GM15510 (cell line): Measurements from ENCODE around the gene AK8.
A peak's percentile ranks its signal among the peaks of the same experiment; 100 is the strongest.

Experiments used
- POLR2A ChIP-seq: IDR thresholded peaks from 3 replicates; pipeline ENCODE4 v1.6.1; 2011; ENCODE audit warnings: borderline replicate concordance; ENCODE audit not compliant: insufficient read length; ENCODE audit errors: extremely low read depth

AK8 gene

DNA sequence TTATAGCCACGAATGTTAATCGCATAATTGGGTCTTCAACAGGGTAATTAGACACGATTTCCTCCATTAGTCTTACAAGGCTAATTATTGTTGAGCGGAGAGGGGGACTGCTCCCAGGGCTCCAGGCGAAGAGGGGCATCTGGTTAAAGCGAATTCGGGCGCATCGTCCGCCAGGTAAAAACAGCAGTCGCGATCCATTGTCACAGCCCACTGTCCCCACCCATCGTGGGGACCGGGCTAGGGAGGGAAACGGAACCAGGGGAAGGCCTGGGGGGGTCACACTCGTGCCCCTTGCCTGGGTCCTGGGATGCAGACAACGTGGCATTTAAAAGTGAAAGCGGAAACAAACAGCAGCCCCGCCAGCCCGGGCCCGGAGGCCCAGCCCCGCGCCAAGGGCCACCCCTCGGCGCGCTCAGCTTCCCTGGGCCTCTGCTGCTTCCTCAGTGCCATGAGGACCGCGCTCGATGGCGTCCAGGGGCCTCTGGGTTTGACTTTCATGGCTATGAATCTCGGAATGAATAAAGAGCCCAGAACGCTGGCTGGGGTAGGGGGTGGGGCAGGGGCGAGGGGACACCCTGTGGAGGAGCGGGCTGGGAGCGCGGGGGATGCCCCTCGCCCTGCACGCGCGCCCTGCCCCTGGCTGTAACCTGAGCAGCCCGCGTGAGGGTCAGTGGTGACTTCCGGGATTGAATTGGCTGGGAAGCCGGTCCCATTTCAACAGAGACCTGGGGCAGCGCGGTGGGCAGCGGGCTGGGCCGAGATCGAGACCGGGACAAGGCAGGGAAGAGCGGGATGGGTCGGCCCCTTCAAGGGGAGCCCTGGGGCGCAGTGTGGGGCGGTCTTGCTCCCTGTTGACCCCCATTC is 107.9 kb downstream of the AK8 start:
- TF ChIP-seq POLR2A: peak; percentile 73

DNA sequence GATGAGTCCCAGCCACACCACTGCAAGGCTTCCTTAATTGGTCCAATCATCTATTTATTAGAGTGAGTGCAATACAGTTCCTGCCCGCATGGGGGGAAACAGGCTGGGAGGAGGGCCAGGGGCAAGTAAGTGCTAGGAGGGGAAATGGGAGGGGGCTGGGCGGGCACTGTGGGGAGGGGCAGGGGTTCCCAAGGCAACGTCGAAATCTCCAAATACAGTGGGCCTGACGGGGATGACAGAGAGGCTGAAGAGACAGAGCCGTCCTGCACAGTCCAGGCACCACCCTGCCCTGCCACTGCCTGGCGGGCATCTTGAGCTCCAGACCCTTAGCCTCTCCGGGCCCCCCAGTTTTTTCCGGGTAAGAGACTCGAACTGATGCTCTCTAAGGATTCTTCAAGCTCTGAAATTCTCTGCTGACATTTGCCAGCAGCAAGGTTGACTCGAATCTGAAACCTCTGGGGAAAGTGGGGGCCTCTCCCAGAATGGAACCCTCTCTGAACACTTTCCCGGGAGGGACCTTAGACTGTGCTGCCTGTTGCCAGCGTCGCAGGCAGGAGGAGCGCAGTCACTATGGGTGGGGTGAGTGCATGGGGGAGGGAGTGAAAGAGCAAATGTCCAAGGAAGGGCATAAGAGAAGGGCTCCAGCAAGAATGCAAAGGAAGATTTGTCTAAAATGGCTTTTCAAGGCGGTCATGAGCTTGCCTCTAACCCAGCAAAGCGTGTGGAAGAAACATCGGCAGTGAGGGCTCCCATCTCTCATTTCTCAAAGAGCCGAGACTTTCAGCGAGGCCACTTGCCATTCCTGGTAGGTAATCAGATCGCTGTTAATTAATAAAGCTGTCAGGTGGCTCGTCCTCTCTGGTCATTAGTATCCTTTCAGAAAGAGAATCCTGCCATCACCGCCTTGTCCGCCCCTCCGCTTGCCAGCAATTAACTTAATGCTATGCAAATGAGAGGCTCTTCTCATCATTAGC is 108.9 kb downstream of the AK8 start:
- peak; percentile 38 for TF ChIP-seq POLR2A

GRCh38 chr9:132763574-132763973 is 114.5 kb downstream of the AK8 start:
- TF ChIP-seq POLR2A: no peak

GRCh38 chr9:132762896-132763295 is 115.2 kb downstream of the AK8 start:
- no peak for TF ChIP-seq POLR2A

- no peak for TF ChIP-seq POLR2A
These were observed 116.5 kb downstream of the AK8 start for GRCh38 chr9:132761602-132762001.

DNA sequence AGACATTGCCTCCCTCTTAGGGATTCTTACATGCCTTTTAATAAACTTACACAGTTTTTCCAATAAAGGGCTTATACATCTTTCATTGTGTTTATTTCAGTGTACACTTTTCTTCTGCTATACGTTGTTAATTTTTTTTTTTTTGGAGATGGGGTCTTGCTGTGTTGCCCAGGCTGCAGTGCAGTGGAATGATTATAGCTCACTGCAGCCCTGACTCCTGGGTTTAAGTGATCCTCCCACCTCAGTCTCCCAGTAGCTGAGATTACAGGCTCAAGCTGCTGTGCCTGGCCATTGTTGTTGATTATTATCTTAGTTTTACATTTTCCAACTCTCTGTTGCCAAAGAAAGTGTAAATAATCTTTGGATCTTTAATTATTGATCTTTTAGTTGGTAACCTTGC is 118.0 kb downstream of the AK8 start:
- no peak for TF ChIP-seq POLR2A

GRCh38 chr9:132757016-132757415 is 121.1 kb downstream of the AK8 start:
- no peak for TF ChIP-seq POLR2A

DNA sequence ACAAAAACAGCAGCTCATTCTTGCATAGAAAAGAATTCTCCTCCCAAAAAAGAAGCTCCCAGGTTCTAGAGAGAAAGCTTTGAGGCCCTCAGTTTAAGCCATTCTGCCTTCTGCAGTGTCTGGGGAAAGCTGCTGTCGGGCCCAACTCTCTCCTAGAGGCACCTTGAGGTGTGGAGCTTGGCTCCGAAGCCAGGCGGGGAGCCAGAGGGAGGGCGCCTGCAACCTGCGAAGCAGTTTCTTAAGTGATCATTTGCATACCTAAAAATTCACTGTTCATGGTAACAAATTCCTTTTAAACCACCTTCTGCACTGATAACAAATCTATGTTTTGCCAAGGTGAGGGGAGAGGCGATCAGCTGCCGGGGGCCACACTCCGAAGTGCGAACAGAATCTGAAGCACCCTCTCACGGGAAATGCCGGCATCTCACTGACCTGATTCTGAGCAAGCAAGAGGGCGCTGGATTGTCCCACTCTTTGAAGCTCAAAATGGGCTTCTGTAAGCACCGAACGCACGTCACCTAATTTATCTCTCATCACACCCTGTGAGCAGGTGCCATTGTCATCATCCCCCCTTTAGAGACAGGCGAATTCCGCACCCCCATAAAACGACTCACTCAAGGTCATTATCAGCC is 121.8 kb downstream of the AK8 start:
- TF ChIP-seq POLR2A: no peak

GRCh38 chr9:132755096-132755495 is 123.0 kb downstream of the AK8 start:
- no peak for TF ChIP-seq POLR2A

- no peak for TF ChIP-seq POLR2A
These were observed 123.8 kb downstream of the AK8 start for GRCh38 chr9:132754236-132754635.

- TF ChIP-seq POLR2A: no peak
These were observed 124.5 kb downstream of the AK8 start for GRCh38 chr9:132753593-132753880.

GRCh38 chr9:132752877-132753592 is 125.0 kb downstream of the AK8 start:
- TF ChIP-seq POLR2A: no peak

DNA sequence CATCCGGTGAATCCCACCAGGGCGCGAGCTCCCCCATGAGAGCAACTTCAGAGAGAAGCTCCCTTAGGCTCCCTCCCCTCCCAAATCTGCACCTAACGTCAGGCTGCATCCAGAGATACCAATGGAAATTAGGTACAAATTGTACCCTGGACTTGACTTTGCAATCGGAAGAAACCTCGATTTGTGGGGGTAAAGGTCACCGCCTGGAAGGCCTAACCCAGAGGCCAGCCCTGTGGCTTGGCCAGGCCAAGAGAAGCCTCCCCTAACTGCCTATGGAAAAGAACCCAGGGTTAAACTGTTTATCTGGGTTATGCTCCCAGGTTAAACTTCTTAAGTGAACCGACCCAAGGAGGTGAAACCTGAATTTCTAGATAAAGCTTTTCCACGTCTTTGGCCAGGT is 127.4 kb downstream of the AK8 start:
- no peak for TF ChIP-seq POLR2A

GRCh38 chr9:132749306-132749705 is 128.8 kb downstream of the AK8 start:
- no peak for TF ChIP-seq POLR2A
